Stimulated activated CD8-positive, alpha-beta memory T cell treated with anti-CD3 and anti-CD28 coated beads, Interleukin-2, amount 100 ng/mL, for 1 hour (primary cell): ENCODE measurements around the gene MAST4.
A peak's percentile ranks its signal among the peaks of the same experiment; 100 is the strongest.

Source experiments
- DNase-seq, 2 donors: peaks; one replicate each; pipeline ENCODE4 v3.0.0-alpha.2; 2020; ENCODE audit warnings: low read depth in 2 of 2

Gene MAST4

DNA sequence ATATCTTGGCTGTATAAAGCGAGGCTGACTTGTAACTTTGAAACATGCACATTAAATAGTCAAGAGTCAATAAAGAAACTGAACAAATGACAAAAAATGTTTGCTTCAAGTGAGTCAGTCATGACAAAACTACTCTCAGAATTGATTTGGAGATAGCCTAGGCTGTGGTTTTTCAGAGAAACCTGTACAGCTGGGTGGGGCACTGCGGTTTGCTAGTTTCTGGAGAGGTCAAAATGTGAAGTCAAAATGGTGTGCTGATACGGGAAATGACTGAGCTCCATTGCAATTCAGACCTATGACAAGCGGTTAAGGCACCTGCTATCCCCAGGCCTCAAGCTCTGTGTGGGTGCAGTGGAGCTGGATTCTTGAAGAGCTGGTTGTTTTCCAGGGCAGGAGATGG lies 610.7 kb downstream of the MAST4 start:
- DNase-seq = peak; percentile 58 to 67

DNA sequence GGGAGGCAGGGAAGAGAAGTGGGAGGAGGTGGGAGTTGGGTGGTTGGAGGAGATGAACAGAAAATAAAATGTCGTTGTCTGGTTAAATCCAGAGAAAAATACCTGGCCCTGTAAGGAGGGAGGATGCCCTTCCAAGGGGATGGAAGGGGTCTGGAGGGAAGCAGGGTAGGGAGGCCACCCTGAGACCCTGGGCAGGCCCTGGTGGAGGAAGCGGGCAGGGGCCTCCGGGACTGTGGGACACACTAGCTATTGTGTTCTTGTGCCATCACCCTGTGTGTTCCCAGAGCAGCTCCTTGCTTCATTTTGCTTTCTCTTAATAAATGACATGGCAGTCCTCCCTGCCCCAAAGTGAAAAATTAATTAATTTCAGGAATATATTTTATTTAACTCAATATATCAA lies 612.2 kb downstream of the MAST4 start:
- DNase-seq = no peak

DNA sequence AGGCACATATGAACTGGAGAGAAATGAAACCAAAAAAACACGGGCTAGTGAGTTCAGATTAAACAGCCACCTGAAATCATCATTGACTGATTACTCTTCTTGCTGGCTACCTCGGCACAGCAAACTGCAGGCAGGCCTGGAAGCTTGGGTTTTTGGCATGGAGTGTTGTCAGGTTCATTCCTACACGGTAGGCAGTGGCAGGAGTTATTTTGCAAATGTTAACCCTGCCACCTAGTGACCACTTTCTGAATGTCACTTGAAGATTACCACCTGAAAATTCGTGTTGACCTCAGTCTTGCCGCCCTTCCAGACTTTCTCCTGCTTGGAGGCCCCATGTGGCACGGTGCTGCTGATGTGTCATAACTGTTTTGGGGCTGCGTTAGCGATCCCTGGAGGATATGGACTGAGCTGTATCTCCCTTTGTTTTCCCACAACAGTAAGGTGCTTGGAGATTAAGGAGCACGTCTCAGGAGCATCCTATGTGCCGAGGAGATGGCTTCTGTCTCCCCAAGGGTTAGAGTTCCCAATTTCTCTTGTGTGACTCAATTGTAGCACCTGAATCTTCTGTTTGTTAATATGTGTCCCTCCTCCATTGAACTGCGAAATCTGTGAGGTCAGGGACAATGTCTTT lies 613.1 kb downstream of the MAST4 start:
- peak in 1 of 2 donors; percentile 36 for DNase-seq

DNA sequence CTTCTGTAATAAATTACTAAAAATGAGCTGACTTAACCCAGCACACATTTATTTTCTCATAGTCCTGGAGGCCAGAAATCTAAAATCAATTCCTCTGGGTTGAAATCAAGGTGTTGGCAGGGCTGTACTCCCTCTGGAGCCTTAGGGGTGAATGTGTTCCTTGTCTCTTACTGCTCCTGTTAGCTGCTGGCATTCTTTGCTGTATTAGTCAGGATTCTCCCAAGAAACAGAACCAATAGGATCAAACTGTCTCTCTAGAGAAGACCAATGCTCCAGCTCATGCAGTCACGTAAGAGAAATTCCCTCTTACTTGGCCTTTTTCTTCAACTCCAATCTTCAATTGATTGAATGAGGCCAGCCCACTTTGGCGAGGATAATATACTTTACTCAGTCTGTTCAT lies 615.7 kb downstream of the MAST4 start:
- no peak for DNase-seq

DNA sequence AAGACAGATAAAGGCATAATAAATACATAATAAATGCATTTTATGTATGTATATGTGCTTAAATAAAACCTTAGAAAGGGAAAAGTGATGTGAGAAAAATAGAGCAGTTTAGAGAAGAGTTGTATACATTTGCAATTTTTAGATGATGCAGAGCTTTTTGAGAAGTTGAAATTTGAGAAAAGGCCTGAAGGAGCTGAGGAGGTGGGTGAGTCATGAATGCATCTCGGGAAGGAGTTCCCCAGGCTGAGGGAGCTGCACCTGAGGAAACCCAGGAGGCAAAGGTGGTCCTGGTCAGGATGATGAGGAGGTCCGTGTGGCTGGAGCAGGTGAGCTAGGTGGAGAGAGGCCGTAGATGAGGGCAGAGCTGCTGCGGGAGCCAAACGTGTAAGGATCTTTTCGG lies 617.8 kb downstream of the MAST4 start:
- DNase-seq = no peak

DNA sequence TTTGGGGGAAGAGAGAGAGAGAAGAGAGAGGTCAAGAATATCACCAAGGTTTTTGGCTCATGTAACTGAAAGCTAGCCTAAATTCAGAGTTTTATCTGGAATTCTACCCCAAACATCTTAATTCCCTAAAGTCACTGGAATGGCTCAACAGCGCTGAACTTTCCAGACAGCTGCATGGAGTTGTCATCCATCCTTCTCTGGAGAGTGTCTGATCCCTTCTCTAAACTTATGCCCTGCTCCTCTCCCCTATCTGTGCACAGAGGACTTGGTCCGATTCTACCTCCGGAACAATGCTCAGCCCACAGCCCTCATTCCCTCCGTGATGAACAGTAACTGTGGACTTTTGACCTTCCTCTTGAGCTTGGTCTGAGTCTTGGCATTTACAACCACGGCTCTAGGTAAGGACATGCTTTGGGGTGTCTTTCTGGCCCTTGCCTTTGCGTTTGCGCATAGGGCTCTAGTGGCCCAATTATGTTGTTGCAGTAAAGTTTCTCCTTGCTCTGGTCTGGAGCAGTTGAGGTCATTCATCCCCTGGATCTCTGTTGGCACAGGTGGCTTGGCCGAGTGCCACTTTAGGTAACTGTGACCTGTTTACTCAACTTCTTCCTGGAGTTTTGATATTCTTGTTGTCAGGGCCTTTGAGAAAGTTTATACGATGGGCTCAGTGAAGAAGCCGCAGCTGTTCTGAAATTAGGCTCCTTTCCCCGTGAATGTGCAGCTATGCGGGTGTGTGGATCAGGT lies 618.7 kb downstream of the MAST4 start:
- no peak for DNase-seq

DNA sequence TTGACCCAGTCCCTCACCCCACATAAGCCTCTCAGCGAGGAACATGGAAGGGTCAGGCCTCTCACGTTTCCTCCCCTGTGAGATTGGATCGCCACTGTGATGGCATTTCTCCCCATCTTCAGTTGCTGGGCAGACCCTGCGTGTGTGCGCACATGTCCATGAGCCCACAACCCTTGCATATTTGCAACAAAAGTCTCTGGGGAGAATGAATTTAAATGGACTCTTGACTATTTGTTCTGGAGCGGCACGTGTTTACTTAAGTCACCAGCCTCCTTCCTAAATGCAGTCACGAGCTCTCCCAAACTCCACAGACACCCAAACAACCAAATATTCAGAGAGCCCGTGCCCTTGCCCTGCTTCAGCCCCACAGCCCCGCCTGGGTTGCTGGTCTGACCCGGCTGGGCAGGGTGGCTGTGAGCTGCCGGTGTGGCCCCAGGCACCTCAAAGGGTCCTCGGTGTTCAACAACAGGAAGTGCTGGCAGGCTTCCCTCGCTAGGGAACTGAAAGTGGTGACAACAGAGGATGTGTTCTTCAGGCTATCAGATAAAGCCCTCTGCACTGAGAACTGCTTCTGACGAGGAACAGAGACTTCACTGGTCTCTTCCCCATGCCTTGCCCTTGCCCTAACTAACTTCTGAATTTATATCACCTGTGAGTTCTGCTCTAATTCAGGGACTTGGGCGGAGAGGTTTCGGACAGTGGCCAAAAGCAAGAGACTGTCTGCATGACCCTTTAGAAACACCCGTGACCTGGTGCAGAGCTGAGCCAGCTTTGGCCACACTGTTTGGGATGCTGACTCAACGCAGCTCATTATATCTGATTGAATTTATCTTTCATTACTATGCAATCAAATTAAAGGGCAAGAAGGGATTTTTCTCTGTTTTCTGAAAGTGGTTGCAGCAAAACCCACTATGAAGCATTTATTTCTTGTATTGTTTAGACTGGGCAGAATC lies 619.6 kb downstream of the MAST4 start:
- DNase-seq = peak; percentile 29 to 47

DNA sequence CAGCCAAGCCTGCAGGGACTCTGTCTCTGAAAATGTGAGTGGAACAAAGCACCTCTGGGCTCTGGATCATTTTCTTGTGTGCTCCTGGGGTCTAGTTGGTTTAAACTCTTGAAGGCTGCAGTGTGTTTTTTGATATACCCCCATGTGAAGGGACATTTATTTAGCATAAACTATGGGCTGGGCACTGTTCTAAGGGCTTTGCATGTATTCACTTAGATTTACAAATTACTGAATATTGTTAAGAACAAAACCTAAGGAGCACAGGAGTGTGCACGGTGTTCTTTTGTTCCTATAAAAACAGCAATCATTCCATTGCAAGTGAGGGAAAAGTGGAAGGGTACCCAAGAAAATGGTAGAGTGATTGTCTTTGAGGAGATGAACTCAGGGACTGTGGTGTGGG lies 620.4 kb downstream of the MAST4 start:
- DNase-seq = no peak
